GM12891 (cell line): Measurements from ENCODE around the gene HSD17B2.

ENCODE experiments used
- DNase-seq: peaks from one replicate; pipeline ENCODE4 v3.0.0; 2011; ENCODE audit warnings: low spot score; ENCODE audit not compliant: insufficient read length
- FAIRE-seq: peaks from 2 replicates; lab custom pipeline; 2011; peaks lifted over from hg19 to GRCh38; lab: Jason Lieb, UNC
- PAX5 ChIP-seq: IDR thresholded peaks from 2 replicates; pipeline ENCODE4 v1.6.1; 2011; ENCODE audit warnings: low read length, moderate library complexity, mild to moderate bottlenecking; ENCODE audit not compliant: insufficient read depth, severe bottlenecking
- POLR2A ChIP-seq: IDR thresholded peaks from 2 replicates; pipeline ENCODE4 v1.6.1; 2011; ENCODE audit warnings: low read depth, low read length, control low read depth
- POLR2AphosphoS5 ChIP-seq: IDR thresholded peaks from 2 replicates; pipeline ENCODE4 v1.6.1; 2011; ENCODE audit warnings: low read depth, low read length, control low read depth
- POU2F2 ChIP-seq: IDR thresholded peaks from 2 replicates; pipeline ENCODE4 v1.6.1; 2011; ENCODE audit warnings: low read depth, mild to moderate bottlenecking, control low read depth, low read length, moderate library complexity
- SPI1 ChIP-seq: IDR thresholded peaks from 2 replicates; pipeline ENCODE4 v1.6.1; 2011; ENCODE audit warnings: low read depth, low read length, control low read depth
- TAF1 ChIP-seq: IDR thresholded peaks from 2 replicates; pipeline ENCODE4 v1.6.1; 2011; ENCODE audit warnings: low read depth, low read length, control low read depth

The HSD17B2 gene

DNA sequence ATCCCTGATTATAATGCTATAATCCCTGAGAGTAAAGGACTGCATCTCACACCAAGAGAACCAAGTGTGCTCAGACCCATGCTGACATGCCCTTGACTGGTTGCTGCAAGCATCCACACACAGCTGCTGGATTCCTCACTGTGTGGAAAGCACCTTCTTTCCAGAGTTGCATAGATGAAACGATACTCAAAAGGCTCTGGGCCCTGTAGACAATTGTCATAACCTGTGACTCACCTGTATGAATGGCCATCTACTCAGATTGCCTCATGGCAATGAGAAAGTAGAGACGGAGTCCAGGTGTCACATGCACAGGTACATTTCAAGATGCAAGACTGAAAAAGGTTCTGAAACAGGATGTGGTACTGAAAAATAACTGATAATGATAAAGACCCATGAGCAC, 76.9 kb downstream of the HSD17B2 start:
- TF ChIP-seq POLR2AphosphoS5 (no peak), PAX5 (no peak), POLR2A (no peak), TAF1 (no peak), POU2F2 (no peak), SPI1 (no peak)
- FAIRE-seq (no peak), DNase-seq (no peak)

DNA sequence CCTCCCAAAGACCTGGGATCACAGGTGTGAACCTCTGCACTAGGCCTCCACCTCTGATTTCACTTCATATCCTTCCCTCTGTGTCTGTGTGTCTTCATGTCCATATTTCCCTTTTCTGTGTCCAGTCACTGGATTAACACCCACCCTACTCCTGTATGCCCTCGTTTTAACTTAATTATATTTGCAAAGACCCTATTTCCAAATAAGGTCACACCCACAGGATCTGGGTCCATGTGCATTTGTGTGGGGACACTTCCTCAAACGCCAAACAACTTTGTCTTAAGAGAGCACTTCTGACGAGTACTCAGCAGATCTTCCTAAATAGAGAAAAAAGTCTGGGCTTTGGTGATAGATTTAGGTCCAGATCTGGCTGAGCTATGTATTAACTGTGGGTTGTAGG, 78.7 kb downstream of the HSD17B2 start:
- TF ChIP-seq SPI1, result no peak
- no peak for TF ChIP-seq POU2F2
- no peak for TF ChIP-seq TAF1
- no peak for TF ChIP-seq PAX5
- TF ChIP-seq POLR2AphosphoS5, result no peak
- no peak for TF ChIP-seq POLR2A
- no peak for DNase-seq
- FAIRE-seq, result no peak

DNA sequence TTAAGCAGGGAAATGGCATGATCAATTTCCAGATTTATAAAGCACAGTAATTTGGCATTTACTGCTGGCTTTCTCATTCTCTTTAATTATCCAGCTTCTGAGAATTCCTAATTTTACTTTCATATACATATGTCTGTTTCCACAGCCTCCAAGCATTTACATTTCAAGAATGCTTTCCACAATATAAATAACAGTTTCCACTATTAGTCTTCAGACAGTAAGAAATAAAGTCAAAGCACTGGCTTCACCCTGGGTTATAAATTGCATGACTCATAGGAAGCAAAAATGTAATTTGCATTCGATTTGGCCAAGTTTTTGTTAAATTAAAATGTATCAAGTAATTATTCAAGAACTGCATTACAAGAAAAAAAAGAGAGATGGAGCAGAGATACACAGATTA, 81.5 kb downstream of the HSD17B2 start:
- TF ChIP-seq POLR2A (no peak), POLR2AphosphoS5 (no peak), TAF1 (no peak), PAX5 (no peak), SPI1 (no peak), POU2F2 (no peak)
- DNase-seq (no peak), FAIRE-seq (no peak)

DNA sequence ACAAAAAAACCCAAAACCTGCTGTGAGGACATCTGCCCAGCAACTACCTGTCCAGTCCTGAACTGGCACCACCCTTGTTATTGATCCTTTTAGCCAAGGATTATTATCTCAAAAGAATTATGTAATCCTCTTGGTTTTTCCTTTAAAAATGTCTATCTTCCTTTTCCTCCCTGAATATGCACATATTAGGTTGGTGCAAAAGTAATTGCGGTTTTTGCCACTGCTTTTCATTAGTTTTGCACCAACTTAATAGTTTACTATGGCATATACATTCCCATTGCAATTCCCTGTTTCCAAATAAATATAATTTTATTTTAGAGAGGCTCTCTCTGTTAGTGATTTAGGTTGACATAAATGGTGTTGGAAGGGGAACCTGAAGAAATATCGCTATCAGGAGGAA, 83.7 kb downstream of the HSD17B2 start:
- FAIRE-seq, result no peak
- TF ChIP-seq POU2F2, result no peak
- TF ChIP-seq PAX5, result no peak
- TF ChIP-seq SPI1, result no peak
- no peak for TF ChIP-seq POLR2A
- TF ChIP-seq POLR2AphosphoS5, result no peak
- TF ChIP-seq TAF1, result no peak
- no peak for DNase-seq

DNA sequence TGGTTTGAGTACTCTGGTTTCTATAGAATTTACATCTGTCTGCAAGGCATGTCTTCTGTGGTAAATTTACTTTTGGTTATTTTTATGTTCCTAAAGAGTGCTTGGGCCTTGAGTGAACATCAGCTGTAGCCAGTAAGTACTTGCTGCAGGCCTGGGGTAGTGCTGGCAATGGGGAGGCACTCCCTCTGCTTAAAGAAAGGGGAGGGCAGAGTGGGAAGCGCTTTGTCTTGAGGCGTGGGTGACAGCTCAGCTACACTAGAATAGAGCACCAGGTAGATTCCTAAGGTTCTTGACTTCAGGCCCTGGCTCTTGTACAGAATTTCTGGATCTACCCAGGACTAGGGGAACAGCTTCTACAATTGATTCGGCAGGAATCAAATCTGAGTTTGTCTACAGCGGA, 84.4 kb downstream of the HSD17B2 start:
- no peak for DNase-seq
- TF ChIP-seq POLR2A (no peak), TAF1 (no peak), SPI1 (no peak), POU2F2 (no peak)
- no peak for FAIRE-seq

DNA sequence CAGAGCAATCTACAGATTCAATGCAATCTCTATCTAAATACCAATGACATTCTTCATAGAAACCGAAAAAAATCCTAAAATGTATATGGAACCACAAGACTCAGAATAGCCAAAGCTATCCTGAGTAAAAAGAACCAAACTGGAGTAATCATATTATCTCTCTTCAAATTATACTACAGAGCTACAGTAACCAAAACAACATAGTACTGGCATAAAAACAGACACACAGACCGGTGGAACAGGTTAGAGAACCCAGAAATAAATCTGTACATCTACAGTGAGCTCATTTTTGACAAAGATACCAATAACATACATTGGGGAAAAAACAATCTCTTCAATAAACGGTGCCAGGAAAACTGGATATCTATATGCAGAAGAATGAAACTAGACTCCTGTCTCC, 89.6 kb downstream of the HSD17B2 start:
- FAIRE-seq, result no peak

DNA sequence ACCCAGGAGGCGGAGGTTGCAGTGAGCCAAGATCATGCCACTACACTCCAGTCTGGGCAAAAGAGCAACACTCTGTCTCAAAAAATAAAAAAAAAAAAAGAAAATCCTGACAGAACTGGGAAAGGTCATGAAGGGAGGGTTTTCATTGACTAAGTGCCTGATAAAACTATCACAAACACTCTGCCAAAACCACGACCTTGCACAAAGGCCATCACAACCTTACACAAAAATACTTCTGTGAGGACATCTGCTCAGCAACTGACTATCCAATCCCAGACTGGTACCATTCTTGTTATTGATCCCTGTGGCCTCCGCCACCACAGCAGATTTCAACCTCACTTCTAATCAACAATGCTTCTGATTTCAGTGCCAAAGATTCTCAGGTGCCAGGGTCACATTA, 94.8 kb downstream of the HSD17B2 start:
- TF ChIP-seq TAF1, result no peak
- no peak for TF ChIP-seq POLR2A
- no peak for TF ChIP-seq POU2F2
- TF ChIP-seq PAX5, result no peak
- no peak for FAIRE-seq
- DNase-seq, result no peak

More for the DNA sequence above, 89.6 kb downstream of the HSD17B2 start:
- TF ChIP-seq POLR2AphosphoS5 (no peak), PAX5 (no peak), POU2F2 (no peak), SPI1 (no peak), POLR2A (no peak), TAF1 (no peak)
- DNase-seq, result no peak

DNA sequence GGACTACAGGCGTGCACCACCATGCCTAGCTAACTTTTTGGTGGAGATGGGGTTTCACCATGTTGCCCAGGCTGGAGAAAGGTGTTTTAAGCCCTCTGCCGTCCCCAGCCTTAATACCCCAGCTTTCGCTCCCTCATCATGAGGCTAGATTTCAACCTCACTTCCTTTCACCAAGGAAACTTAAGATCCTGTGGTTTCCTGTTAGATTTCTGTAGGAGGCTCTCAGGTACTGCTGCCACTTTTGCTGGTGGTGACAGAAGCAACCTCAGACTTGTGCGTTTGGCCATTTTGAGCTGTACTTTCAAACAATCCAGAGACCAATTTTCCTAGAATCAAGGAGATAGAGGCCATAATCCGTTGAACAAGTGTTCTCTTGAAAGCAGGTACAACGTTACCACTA, 98.7 kb downstream of the HSD17B2 start:
- TF ChIP-seq TAF1, result no peak
- no peak for TF ChIP-seq SPI1
- TF ChIP-seq PAX5, result no peak
- TF ChIP-seq POLR2AphosphoS5, result no peak
- no peak for TF ChIP-seq POU2F2
- no peak for TF ChIP-seq POLR2A
- FAIRE-seq, result no peak
- DNase-seq, result no peak

DNA sequence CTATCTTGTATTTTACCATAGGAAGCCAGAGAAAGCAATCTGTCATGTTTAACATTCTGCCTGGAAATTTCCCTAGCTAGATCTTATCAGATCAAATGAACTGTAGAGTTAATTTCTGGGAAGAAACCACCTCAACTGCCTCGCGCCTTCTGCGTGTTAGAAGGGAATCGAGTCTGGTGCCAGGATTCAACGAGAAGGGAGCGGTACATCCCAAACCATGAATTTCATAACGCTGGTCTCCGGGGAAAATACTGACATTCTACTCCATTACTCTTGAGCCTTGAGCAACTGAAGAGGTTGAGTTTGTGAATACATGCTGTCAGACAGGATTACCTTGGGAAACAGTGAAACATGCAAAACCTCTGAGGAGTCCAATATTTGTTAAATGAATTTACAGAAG, 99.8 kb downstream of the HSD17B2 start:
- TF ChIP-seq TAF1 (no peak), POU2F2 (no peak), SPI1 (no peak), POLR2AphosphoS5 (no peak), PAX5 (no peak), POLR2A (no peak)
- FAIRE-seq, result no peak
- DNase-seq, result no peak

DNA sequence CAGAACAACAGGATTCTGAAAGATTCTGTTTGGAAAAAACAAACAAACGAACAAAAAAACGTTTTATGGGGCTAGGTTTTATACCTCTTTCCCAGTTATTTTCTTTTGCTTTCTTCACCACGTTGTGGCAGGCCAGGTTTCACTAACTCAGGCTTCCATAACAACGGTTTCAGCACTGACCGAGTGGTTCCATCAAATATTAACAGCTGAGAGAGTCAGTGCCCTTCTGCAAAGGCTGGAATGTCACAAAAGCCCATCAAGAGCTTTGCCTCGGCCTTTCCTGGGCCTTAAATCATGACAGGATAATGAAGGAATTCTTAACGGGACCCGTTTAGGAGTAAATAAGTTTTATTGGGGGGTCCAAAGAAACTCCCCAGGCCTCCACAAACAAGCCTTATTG, 100.8 kb downstream of the HSD17B2 start:
- no peak for DNase-seq
- no peak for FAIRE-seq
- no peak for TF ChIP-seq PAX5
- TF ChIP-seq TAF1, result no peak
- TF ChIP-seq POU2F2, result no peak
- no peak for TF ChIP-seq POLR2AphosphoS5
- TF ChIP-seq POLR2A, result no peak
- no peak for TF ChIP-seq SPI1

DNA sequence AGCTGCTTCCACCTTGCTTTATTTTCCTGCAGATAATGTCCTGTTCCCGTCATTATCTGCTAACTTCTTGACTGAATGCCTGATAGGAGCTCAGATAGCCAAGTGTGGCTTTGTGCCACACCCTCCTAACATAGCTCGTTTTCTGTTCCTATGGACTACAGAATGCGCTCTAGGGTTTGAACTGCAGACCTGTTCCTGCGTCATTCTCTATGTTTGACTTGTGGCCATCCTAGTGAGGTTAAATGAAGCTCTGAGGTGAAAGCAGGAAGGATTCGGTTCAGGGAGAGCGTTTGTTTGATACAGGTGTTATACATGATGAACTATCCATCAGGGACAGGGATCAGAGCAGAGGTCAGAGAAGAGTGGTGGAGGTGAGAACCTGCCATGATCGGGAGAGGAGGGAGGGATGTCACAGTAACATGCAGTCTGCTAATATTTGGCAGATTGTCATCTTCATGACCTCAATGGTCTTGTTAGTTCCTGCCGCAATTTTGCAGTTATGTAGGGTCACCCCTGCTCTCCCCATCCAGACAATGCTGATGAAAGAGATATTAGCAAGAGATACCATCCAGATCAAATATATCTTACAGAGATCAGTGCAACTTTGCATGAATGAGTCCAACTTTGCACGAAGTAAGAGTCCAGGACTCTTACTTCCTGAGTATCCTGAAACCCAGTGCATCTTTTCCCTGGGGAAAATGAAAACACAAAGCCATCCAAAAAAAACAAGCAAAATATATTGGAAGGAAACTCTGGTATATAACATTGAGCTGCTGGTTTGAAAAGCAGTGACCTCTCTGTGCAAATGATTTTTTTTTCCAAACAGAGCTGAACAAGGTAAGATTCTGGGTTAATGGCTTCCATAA, 102.1 kb downstream of the HSD17B2 start:
- TF ChIP-seq POU2F2, result no peak
- no peak for TF ChIP-seq POLR2AphosphoS5
- TF ChIP-seq TAF1, result no peak
- TF ChIP-seq POLR2A, result no peak
- no peak for TF ChIP-seq PAX5
- no peak for TF ChIP-seq SPI1
- DNase-seq (no peak), FAIRE-seq (no peak)
